Cerebellar nuclear complex (tissue), 1 donor: ENCODE data around the gene NLGN4Y.

Experiments used
- DNase-seq, 2 experiments: peaks; one replicate each; lab custom pipeline; 2025; lab: John Stamatoyannopoulos, UW

The NLGN4Y gene

DNA sequence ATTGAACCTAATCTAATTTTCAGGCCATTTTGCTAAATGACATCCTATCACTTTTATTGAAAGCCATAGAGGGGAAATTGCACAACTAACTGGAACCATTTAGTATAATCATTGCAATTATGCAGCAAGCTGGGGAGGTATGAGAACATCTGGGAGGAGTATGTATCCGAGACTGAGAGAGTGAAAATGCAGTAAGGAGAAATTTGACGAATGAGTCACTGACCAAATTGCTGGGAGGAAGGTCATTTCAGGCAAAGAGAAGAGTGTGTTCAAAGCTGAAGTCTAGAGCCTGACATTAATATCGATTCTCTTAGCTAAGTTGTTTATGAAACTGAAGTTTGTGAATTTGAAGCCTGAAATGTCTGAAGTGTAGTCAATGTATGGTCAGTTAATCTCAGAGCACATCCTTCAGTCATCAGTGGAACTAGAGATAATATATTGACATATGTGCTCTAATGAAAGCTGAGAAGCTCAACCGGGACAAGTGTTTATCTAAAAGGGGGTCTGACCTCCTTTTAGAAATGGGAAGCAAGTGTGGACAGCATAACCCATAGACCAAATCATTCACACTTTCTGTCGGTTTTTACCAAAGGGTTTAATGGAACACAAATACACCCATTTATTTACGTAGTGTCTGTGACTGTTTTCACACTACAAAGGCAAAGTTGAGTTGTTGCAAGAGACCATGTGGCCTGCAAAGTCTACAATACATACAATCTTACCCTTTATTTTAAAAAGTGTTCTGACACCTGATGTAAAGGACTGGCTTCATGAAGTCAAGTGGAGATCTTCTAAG, 120.0 kb downstream of the NLGN4Y start:
- no peak for DNase-seq

- no peak for DNase-seq
These were observed 154.9 kb downstream of the NLGN4Y start for GRCh38 chrY:14679181-14679580.

GRCh38 chrY:14694543-14694942, 170.2 kb downstream of the NLGN4Y start:
- DNase-seq = no peak

DNA sequence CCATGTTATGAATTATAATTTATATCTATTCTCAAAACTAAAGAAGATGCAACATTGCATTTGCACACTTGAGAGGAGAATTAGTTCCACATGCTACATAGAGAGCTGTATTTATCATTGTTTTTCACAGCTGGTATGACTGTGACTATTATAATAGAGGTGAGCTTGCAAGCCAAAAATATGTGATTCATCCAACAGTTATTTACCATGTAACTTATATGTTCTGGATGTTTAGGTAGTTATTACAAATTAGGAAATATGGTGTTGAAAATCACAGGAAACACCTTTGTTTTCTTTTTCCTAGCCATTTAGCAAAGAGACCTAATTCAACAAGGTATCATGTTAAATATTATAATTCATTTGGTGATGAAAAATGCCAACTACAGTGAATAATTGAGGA, 183.8 kb downstream of the NLGN4Y start:
- DNase-seq = no peak

GRCh38 chrY:14741596-14741995, 217.3 kb downstream of the NLGN4Y start:
- DNase-seq = no peak

- no peak for DNase-seq
These were observed 224.0 kb downstream of the NLGN4Y start for GRCh38 chrY:14748329-14748728.

GRCh38 chrY:14755571-14755970, 231.2 kb downstream of the NLGN4Y start:
- no peak for DNase-seq

DNA sequence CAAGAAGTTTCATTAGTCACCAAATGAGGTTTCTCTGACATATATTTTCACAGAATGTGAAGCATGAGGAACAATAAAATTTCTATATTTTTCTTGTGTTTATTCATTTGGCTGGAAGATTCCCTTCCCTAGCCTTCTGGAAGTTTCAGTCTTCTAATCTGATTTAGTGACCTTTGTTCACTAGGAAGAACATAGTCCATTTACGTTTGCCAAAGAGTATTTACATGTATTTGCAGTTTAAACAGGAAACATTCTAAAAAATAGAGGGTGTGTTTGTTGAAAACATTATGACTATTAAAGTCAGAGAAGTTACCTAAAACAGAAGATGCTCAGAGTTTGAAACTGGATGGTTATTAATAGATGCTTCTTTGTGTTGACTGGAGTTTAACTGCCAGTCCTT, 238.6 kb downstream of the NLGN4Y start:
- DNase-seq = no peak

- no peak for DNase-seq
These were observed 239.3 kb downstream of the NLGN4Y start for GRCh38 chrY:14763600-14763999.

DNA sequence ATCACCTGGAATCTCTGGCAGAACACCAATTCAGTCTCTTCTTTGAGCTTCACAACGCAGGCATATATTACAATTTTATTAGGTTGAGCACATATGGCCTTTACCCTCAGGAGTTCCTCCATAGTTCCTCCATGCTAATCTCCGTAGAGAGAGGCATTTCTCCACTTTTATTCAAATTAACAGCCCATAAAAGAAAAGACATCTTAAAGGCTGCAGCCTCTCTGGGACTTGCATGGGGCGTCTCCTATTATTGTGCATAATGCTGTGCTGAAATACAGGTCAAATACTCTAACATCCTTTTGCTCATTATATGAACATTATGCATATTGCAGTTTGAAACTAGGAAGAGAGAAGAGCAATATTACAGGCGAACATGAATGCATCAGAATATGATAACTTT, 253.9 kb downstream of the NLGN4Y start:
- DNase-seq = no peak

DNA sequence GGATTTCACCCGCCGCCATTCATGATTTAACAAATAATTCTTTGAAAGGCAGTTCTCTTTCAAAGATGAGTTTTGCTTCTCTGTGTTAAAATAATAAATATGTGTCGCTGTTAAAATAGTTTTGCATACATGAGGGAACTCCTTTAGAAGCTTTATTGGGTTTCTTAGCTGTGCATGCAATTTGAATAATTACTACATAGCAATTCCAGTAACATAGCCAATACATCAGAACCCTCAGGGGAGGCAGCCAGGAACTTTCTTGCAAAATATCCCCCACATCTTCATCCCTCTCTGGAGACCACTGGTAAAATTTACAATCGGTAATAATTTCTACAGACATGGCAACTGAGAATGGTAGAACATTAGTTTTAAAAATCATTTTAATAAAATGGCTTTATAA, 268.8 kb downstream of the NLGN4Y start:
- no peak for DNase-seq

DNA sequence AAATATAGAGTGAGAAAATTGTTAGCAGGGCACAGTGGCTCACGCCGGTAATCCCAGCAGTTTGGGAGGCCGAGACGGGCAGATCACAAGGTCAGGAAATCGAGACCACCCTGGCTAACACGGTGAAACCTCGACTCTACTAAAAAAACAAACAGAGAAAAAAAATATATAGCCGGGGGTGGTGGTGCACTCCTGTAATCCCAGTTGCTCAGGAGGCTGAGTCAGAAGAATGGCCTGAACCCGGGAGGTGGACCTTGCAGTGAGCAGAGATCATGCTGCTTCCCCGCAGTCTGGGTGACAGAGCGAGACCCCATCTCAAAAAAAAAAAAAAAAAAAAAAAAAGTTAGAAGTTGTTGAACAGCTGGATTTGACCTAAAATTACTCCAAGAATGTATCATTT, 269.3 kb downstream of the NLGN4Y start:
- DNase-seq = no peak

DNA sequence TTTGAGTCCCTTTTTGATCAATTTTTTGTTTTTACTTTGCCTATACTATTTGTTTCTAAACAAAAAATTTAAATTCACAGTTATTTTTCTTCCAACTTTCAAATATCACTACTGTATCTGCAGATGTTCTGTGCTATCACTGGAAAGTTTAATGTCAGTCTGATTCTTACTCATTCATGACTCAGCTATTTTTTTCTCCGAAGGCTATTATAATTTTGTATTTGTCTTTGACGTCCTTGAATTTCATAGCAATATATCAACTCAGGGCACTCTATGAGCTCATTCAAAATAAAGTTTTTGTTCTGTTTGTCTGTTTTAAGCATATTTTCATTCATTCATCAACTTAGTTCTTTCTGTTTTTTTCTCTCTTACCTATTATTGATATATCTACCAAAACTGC, 273.7 kb downstream of the NLGN4Y start:
- DNase-seq = no peak

- DNase-seq = no peak
These were observed 276.8 kb downstream of the NLGN4Y start for GRCh38 chrY:14801096-14801495.

DNA sequence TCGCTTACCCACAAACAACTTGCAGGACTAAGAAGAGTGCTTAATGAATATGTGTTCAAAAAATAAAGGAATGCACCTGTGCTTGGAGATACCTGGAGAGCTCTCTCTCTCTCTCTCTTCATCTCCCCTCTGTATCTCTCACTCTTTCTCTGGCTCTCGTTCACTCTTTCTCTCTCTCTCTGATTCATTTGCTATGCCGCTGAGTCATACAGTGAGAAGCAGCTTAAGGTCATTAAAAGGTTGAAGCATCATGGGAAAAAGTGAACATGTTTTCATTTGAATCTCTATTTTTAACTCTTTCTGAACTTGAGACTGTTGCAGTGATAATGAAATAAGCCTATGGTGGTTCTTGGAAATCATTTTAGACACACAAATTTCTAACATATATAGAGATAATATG, 277.8 kb downstream of the NLGN4Y start:
- DNase-seq = no peak

DNA sequence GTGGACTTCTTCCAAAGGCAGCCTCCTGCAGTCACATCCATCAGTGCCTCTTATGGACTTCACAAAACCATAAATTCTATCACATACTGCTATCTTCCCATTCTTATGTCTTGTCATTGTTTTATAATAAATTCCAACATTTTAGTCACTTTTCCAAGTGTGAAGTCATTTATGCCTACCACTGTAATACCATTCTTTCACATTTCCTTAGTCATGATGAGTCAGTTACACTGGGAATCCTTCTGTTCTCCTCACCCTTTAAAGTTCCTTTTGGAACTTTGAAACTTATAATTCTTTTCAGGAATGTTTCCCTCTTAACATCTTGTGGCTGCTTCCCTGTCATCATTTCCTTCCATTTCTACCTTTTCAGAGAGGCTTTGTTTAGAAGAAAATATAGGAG, 279.7 kb downstream of the NLGN4Y start:
- no peak for DNase-seq

- no peak for DNase-seq
These were observed 294.1 kb downstream of the NLGN4Y start for GRCh38 chrY:14818452-14818851.

DNA sequence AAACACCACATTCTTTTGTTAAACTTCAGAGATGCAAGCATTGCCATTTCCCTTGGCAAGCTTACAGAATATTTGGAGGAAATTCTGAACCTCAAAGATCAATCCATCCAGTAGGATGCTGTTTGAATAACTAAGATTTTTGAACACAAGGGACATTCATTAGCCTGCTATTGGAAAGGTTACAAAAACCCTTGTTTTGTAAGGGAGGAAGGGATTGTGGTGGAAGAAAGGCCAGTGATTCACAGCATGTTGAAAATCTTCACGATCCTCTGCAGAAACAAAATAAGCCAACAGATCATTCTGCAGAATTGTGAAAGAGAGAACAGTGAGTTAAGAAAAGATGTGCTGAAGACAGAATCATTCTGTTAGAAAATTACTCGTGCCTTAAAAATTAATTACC, 297.9 kb downstream of the NLGN4Y start:
- DNase-seq = no peak

DNA sequence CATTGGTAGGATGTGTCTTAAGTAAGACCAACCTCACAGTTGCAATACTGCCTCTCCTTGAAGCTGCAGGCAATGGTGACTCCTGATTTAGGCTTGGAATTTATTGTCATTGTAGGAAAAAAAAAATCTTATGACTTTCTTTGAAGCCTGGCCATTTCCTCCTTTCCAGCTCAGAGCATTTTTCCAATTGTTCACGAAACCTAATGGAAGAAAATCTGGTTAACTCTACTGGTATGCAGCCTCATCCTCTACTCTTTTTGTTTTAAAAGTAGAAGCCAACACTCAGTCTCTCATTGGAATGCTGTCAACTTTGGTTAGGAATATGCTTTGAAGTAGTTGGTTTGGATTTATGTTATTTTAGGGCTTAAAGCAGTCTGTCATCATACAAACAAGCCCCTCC, 298.6 kb downstream of the NLGN4Y start:
- DNase-seq = no peak

- DNase-seq = no peak
These were observed 300.3 kb downstream of the NLGN4Y start for GRCh38 chrY:14824583-14824982.

- DNase-seq = no peak
These were observed 301.4 kb downstream of the NLGN4Y start for GRCh38 chrY:14825728-14826127.

DNA sequence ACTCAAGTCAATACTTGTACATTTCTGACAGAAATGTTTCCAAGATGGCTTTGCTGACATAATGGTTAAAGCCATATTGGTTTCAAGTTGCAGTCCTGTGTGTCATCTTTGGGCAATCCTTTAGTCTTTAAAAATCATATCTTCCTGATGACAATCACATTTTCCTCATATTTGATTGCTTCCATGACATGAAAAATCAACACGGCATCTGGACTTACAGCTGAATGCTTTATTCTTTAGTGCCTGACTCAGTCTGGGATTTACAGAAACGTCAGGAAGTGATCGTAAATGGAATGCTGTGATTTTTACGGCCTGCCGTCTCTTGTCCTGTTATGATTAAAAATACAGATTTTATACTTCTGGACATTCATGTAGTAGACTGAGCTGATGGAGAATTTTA, 304.2 kb downstream of the NLGN4Y start:
- no peak for DNase-seq

GRCh38 chrY:14829366-14829885, 305.1 kb downstream of the NLGN4Y start:
- DNase-seq = no peak
